Suprapubic skin (tissue), 4 donors: Measurements from ENCODE around the gene GLIS1.

Experiments
- EP300 ChIP-seq: sonication (generic); formaldehyde crosslinking; IDR thresholded peaks from one replicate; pipeline ENCODE4 v1.6.1; 2017; ENCODE audit warnings: antibody characterized with exemption
- POLR2AphosphoS5 ChIP-seq, 3 donors: sonication (generic); formaldehyde crosslinking; IDR thresholded peaks; one replicate each; pipeline ENCODE4 v1.6.1; 2017; ENCODE audit warnings: antibody characterized with exemption in 3 of 3
- TF ChIP-seq, protein P1 (sequence below), 2 donors: fragments of 200-600 bp in 1 of 2; fragments of 450-650 bp in 1 of 2; sonication (generic) in 1 of 2; IDR thresholded peaks; one replicate each; pipeline ENCODE4 v1.5.1; 2016 to 2019; ENCODE audit warnings: antibody characterized with exemption in 2 of 2, mild to moderate bottlenecking in 1 of 2, moderate library complexity in 1 of 2

DNA sequence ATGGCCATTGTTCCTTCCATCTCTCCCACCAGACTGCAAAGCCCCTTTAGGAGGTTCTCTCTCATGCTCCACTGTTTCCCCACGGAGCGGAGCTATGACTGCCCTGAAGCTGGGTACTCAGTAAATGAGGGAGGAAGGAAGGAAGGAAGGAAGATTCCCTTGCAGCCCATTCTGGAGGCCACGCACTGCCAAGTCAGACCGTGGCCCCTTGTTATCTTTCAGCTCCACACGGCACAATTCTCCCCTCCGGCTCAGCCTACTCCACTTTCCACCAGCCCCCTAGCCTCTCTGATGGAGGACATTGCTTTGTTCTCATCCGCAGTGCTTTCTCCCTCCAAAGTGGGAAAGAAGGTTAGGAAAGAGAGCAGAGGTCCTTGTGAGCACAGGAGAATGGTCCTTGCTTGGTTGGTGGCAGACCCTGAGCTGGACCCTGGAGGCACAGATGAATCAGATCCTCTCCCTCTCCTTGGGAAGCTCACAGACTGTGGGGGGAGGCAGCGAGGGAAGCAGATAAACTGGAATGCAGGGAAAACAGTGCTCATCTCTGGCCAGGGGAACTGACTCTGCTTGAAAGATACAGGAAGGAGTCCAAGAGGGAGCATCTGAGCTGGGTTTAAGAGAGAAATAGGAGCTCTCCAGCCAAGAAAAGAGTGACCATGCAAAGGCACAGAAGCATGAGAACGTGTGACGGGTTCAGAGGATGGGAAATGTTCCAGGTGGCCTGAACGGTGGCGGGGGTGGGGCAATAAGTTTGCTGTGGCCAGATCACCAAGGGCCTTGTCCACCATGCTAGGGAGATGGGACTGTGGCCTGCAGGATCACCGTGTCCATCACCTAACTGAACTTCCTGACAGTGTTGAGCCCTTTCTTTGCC lies 52.6 kb downstream of the GLIS1 start:
- TF ChIP-seq, protein P1, sequence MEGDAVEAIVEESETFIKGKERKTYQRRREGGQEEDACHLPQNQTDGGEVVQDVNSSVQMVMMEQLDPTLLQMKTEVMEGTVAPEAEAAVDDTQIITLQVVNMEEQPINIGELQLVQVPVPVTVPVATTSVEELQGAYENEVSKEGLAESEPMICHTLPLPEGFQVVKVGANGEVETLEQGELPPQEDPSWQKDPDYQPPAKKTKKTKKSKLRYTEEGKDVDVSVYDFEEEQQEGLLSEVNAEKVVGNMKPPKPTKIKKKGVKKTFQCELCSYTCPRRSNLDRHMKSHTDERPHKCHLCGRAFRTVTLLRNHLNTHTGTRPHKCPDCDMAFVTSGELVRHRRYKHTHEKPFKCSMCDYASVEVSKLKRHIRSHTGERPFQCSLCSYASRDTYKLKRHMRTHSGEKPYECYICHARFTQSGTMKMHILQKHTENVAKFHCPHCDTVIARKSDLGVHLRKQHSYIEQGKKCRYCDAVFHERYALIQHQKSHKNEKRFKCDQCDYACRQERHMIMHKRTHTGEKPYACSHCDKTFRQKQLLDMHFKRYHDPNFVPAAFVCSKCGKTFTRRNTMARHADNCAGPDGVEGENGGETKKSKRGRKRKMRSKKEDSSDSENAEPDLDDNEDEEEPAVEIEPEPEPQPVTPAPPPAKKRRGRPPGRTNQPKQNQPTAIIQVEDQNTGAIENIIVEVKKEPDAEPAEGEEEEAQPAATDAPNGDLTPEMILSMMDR (IDR thresholded peaks at IDR 0.05) = no peak
- no peak for TF ChIP-seq POLR2AphosphoS5 (IDR thresholded peaks at IDR 0.05)
- no peak for TF ChIP-seq EP300
